SU-DHL-6 (cell line): ENCODE measurements around the gene AEN.

Experiments used
- H2AFZ ChIP-seq: fragments of 200-600 bp; sonication (generic); 2 replicates; pipeline ENCODE4 v1.6.1; 2014; ENCODE audit warnings: low read depth, mild to moderate bottlenecking, moderate library complexity, mixed read lengths, antibody characterized with exemption, low read length; ENCODE audit not compliant: severe bottlenecking
- H3F3A ChIP-seq: fragments of 200-600 bp; shearing (Covaris generic); 2 replicates; pipeline ENCODE4 v1.6.0; 2016; ENCODE audit warnings: antibody characterized with exemption, mild to moderate bottlenecking; ENCODE audit not compliant: insufficient read depth
- H3K27ac ChIP-seq: fragments of 200-600 bp; sonication (generic); 2 replicates; pipeline ENCODE4 v1.5.1; 2016; ENCODE audit warnings: low read depth, mild to moderate bottlenecking, low read length, moderate library complexity, mixed read lengths
- H3K27me3 ChIP-seq: fragments of 200-600 bp; sonication (generic), shearing (Covaris generic); 2 replicates; pipeline ENCODE4 v1.6.0; 2014; ENCODE audit warnings: mild to moderate bottlenecking, low read length
- H3K36me3 ChIP-seq: fragments of 200-600 bp; sonication (generic); 2 replicates; pipeline ENCODE4 v1.6.1; 2014; ENCODE audit warnings: mild to moderate bottlenecking, low read length, mixed read lengths
- H3K4me2 ChIP-seq: fragments of 300-600, 200-600 bp; shearing (Covaris generic), sonication (generic); 2 replicates; pipeline ENCODE4 v1.6.0; 2014; ENCODE audit warnings: low read length, low read depth, mild to moderate bottlenecking; ENCODE audit not compliant: poor library complexity, severe bottlenecking
- H3K4me3 ChIP-seq: fragments of 200-600 bp; sonication (generic); 2 replicates; pipeline ENCODE4 v1.5.1; 2014; ENCODE audit warnings: antibody characterized with exemption, low read length, mild to moderate bottlenecking, mixed read lengths; ENCODE audit not compliant: insufficient read depth, poor library complexity, severe bottlenecking
- H3K79me2 ChIP-seq: fragments of 200-600 bp; sonication (generic); 2 replicates; pipeline ENCODE4 v1.6.1; 2014; ENCODE audit warnings: mild to moderate bottlenecking, low read length, moderate library complexity; ENCODE audit not compliant: insufficient read depth
- H3K9ac ChIP-seq: fragments of 200-600 bp; sonication (generic); 2 replicates; pipeline ENCODE4 v1.7.0; 2014; ENCODE audit warnings: mild to moderate bottlenecking, low read length
- H3K9me2 ChIP-seq: fragments of 200-600 bp; sonication (generic); replicated peaks from 2 replicates; pipeline ENCODE4 v1.6.1; 2014; ENCODE audit warnings: low read length; ENCODE audit not compliant: insufficient read depth
- H3K9me3 ChIP-seq: fragments of 200-600 bp; sonication (generic); 2 replicates; pipeline ENCODE4 v1.6.1; 2014; ENCODE audit warnings: low read length, mixed read lengths; ENCODE audit not compliant: insufficient read depth
- H4K20me1 ChIP-seq: fragments of 200-600 bp; sonication (generic); 2 replicates; pipeline ENCODE4 v1.6.1; 2014; ENCODE audit warnings: low read depth, mild to moderate bottlenecking, antibody characterized with exemption, low read length, moderate library complexity, mixed read lengths
- CTCF ChIP-seq: fragments of 200-600 bp; sonication (generic); IDR thresholded peaks from one replicate; pipeline ENCODE4 v1.5.1; 2017; ENCODE audit warnings: antibody characterized with exemption, mild to moderate bottlenecking, low read length, moderate library complexity; ENCODE audit not compliant: insufficient read depth, poor library complexity, severe bottlenecking
- EZH2phosphoT487 ChIP-seq: fragments of 200-600 bp; sonication (generic), shearing (Covaris generic); conservative IDR thresholded peaks from 2 replicates; pipeline ENCODE4 v1.6.1; 2018; ENCODE audit warnings: mild to moderate bottlenecking, antibody characterized with exemption, low read length, moderate library complexity, mixed read lengths

The AEN gene

GRCh38 chr15:88615303-88616107, 5.6 kb upstream of the AEN start:
- Histone ChIP-seq H3K27me3 (no peaks in the 10 kb centered on the region), H3F3A (no peaks in the 10 kb centered on the region), H3K4me3 (no peak overlapping the region), H3K27ac (no peak overlapping the region), H4K20me1 (no peaks in the 10 kb centered on the region), H3K9ac (no peak overlapping the region), H2AFZ (no peak overlapping the region), H3K9me2 (no peaks in the 10 kb centered on the region), H3K36me3 (no peaks in the 10 kb centered on the region), H3K79me2 (no peaks in the 10 kb centered on the region), H3K4me2 (no peak overlapping the region), H3K9me3 (no peaks in the 10 kb centered on the region)
- no peak for TF ChIP-seq EZH2phosphoT487
- TF ChIP-seq CTCF, result no peak

DNA sequence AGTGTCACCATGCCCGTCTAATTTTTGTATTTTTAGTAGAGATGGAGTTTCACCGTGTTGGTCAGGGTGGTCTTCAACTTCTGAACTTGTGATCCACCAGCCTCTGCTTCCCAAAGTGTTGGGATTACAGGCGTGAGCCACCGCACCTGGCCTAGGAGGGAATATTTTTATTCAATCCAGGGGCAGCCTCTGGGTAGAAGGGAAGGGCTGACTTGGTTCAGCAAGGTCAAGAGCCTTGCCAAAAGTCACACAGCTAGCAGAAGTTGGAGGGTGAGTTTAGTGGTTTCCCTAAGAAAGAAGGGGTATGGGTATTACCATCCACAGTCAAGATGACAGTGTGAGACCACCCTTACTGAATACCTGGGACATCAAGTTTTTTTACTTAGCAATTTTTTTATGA, 4.9 kb upstream of the AEN start:
- Histone ChIP-seq H3K27me3 (no peaks in the 10 kb centered on the region), H2AFZ (no peak overlapping the region), H3K9me3 (no peaks in the 10 kb centered on the region), H3K79me2 (peaks cover under 1% of the 10 kb centered on the region; the same call in 1 of the 2 replicates), H3K4me3 (no peak overlapping the region), H3F3A (no peaks in the 10 kb centered on the region), H4K20me1 (no peaks in the 10 kb centered on the region), H3K27ac (no peak overlapping the region), H3K36me3 (no peaks in the 10 kb centered on the region), H3K9ac (no peak overlapping the region), H3K4me2 (no peak overlapping the region), H3K9me2 (no peaks in the 10 kb centered on the region)
- TF ChIP-seq EZH2phosphoT487 (no peak), CTCF (no peak)

- Histone ChIP-seq H3K9ac (no peak overlapping the region), H3K9me3 (no peaks in the 10 kb centered on the region), H2AFZ (no peak overlapping the region), H3K27ac (no peak overlapping the region), H3K79me2 (peaks cover 10% of the 10 kb centered on the region), H3K27me3 (no peaks in the 10 kb centered on the region), H3K9me2 (no peaks in the 10 kb centered on the region), H3K4me2 (no peak overlapping the region), H3K4me3 (no peak overlapping the region), H3F3A (no peaks in the 10 kb centered on the region), H4K20me1 (no peaks in the 10 kb centered on the region), H3K36me3 (no peaks in the 10 kb centered on the region)
- TF ChIP-seq CTCF (no peak), EZH2phosphoT487 (no peak)
Observed at GRCh38 chr15:88617031-88617722, 4.0 kb upstream of the AEN start.
